ENCODE results near the gene NFKBIE.

DNA sequence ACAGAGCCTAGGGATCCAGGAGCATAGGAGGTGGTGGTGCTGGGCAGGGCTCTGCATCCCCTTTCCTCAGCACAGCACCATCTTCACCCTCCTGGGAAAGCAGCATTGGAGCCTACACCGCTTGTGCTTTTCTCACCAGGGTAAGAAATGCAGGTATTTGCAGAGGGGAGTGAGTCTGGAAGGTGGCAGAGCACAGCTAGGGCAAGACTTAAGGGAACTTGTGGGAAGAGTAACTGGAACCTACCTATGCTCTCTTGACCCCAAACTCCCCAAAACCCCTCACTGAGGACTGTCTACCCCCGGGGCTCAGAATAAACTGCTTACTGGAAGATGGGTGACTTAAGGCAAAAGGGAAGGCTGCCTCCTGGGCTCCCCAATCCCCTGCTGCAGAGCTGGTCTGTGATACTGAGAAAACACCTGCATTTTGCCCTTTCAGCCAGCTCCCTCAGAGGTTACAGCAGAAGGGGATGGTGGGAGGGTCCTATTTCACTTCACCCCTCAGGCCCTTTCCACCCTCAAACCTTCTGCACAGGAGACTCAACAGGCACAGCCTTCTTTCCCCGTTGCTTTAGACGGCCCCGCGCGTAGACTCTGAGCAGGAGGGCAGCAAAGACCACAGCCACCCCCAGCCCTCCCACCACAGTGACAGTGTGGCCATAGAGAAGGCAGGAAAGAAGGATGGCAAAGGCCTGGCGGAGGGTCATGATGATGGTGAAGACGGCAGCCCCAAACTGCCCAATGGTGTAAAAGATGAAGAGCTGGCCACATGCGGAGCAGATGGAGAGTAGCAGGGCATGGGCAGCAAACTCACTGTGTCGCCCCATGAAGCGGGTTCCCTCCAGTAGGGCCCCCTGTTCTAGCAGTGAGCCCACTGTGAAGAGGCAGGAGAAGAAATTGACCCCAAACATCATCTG is 10.9 kb downstream of the NFKBIE start:
- TF ChIP-seq, protein P1, sequence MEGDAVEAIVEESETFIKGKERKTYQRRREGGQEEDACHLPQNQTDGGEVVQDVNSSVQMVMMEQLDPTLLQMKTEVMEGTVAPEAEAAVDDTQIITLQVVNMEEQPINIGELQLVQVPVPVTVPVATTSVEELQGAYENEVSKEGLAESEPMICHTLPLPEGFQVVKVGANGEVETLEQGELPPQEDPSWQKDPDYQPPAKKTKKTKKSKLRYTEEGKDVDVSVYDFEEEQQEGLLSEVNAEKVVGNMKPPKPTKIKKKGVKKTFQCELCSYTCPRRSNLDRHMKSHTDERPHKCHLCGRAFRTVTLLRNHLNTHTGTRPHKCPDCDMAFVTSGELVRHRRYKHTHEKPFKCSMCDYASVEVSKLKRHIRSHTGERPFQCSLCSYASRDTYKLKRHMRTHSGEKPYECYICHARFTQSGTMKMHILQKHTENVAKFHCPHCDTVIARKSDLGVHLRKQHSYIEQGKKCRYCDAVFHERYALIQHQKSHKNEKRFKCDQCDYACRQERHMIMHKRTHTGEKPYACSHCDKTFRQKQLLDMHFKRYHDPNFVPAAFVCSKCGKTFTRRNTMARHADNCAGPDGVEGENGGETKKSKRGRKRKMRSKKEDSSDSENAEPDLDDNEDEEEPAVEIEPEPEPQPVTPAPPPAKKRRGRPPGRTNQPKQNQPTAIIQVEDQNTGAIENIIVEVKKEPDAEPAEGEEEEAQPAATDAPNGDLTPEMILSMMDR (IDR thresholded peaks at IDR 0.05; ENCODE audit: low read depth, low read length), result no peak
- no peak for TF ChIP-seq EZH2phosphoT487 (IDR thresholded peaks at IDR 0.05; ENCODE audit: low read depth)
